SK-N-MC (cell line): ENCODE data around the gene AMH.

Source experiments
- EZH2 ChIP-seq: fragments of 200-600 bp; sonication (generic); IDR thresholded peaks from one replicate; pipeline ENCODE4 v1.6.1; 2017; ENCODE audit warnings: antibody characterized with exemption
- FOXP2 ChIP-seq: optimal IDR thresholded peaks from 2 replicates; pipeline ENCODE3; 2011; ENCODE audit warnings: mild to moderate bottlenecking, moderate library complexity; ENCODE audit not compliant: insufficient read depth; ENCODE audit errors: extremely low read length, control extremely low read depth
- POLR2AphosphoS5 ChIP-seq: IDR thresholded peaks from 2 replicates; pipeline ENCODE4 v1.6.1; 2012; ENCODE audit warnings: mild to moderate bottlenecking, low read depth, low read length, borderline replicate concordance

GRCh38 chr19:2254064-2254872 is 5.1 kb downstream of the AMH start:
- TF ChIP-seq EZH2 (no peak), FOXP2 (no peak), POLR2AphosphoS5 (no peak)
